Stomach (tissue), 9 donors: ENCODE results near the gene COMP. TPM values are rescaled to one million over a fixed set of nuclear protein-coding genes. Genes with fewer than 3 reads are reported as not detected.
A peak's percentile ranks its signal among the peaks of the same experiment; 100 is the strongest.

ENCODE experiments used
- DNase-seq, 2 donors: peaks; one replicate each; pipeline versions ENCODE4 v3.0.0 to v3.0.0-alpha.2; 2013 to 2019
- H3K27ac ChIP-seq, 5 donors: fragments of 200-600 bp in 4 of 5; sonication (generic) in 4 of 5; one replicate each; pipeline ENCODE4 v1.5.1; 2013 to 2019; ENCODE audit warnings: mild to moderate bottlenecking in 1 of 5, moderate library complexity in 1 of 5
- H3K27me3 ChIP-seq, 3 donors: fragments of 200-600 bp; sonication (generic); one replicate each; pipeline ENCODE4 v1.5.1; 2017 to 2019; ENCODE audit warnings: mixed run types in 1 of 3
- H3K36me3 ChIP-seq, 4 donors: fragments of 200-600 bp; sonication (generic); 1 replicate in 3 of 4; 2 replicates in 1 of 4; pipeline ENCODE4 v1.5.1; 2016 to 2019
- H3K4me1 ChIP-seq, 4 donors: fragments of 200-600 bp; sonication (generic); one replicate each; pipeline ENCODE4 v1.5.1; 2016 to 2019
- H3K4me3 ChIP-seq, 4 donors: fragments of 200-600 bp; sonication (generic) in 3 of 4; one replicate each; pipeline ENCODE4 v1.5.1; 2016 to 2019; ENCODE audit warnings: mild to moderate bottlenecking in 1 of 4
- H3K9me3 ChIP-seq, 4 donors: fragments of 200-600 bp; sonication (generic); one replicate each; pipeline ENCODE4 v1.5.1; 2016 to 2019
- EP300 ChIP-seq: sonication (generic); formaldehyde crosslinking; IDR thresholded peaks from one replicate; pipeline ENCODE4 v1.6.1; 2017; ENCODE audit warnings: antibody characterized with exemption
- POLR2A ChIP-seq, 4 donors: fragments of 450-650 bp; IDR thresholded peaks; one replicate each; pipeline ENCODE4 v1.6.1; 2016; ENCODE audit warnings: antibody characterized with exemption in 4 of 4, control low read depth in 2 of 4, mild to moderate bottlenecking in 1 of 4, moderate library complexity in 1 of 4
- POLR2AphosphoS5 ChIP-seq, 3 donors: sonication (generic); formaldehyde crosslinking; IDR thresholded peaks; one replicate each; pipeline ENCODE4 v1.6.1; 2016; ENCODE audit warnings: antibody characterized with exemption in 3 of 3
- WGBS, 5 donors: extraction: QIAGEN DNeasy Blood & Tissue Kit in 3 of 5; methylation state at CpG; one replicate each; pipeline versions ENCODE4 v1.1.5 to v1.1.7; 2013 to 2018; 5-methylcytosine and 5-hydroxymethylcytosine counted together
- intact Hi-C: fragments of 100-400 bp; cut with DNase I; formaldehyde crosslinking; loops from one replicate; pipeline ENCODE4 v1.15.1; 2023; ENCODE audit warnings: low total_unique reads
- polyA plus RNA-seq, 3 donors: library from polyadenylated mRNA; stranded (reverse); fragments of 200-250 nt; gene quantifications; one replicate each; pipeline ENCODE4 v1.2.3, GENCODE V29; 2013
- total RNA-seq, 5 donors: library from RNA; depleted of rRNA; stranded (reverse); fragments of >200 nt; gene quantifications; one replicate each; pipeline versions ENCODE4 v1.1.0 to v1.2.3, GENCODE V29; 2014 to 2016
- TF ChIP-seq, protein P1 (sequence below), 7 experiments: fragments of 450-650 bp in 4 of 7; fragments of 200-600 bp in 3 of 7; sonication (generic) in 3 of 7; IDR thresholded peaks; one replicate each; pipeline ENCODE4 v1.5.1; 2016 to 2019; ENCODE audit warnings: antibody characterized with exemption in 7 of 7, control low read depth in 2 of 7, mild to moderate bottlenecking in 1 of 7
- donor health status: healthy with polysubstance abuse.
- donor health status: Bipolar disorder and iron deficiency.
- donor health status: healthy.

COMP gene
- total and polyA plus RNA-seq, 8 donors, result 0.62 to 4.1 (median 1.6) TPM; not detected in 4

GRCh38 chr19:18792661-18793060, 1.6 kb upstream of the COMP start:
- H3K4me3 ChIP-seq, result no peak overlapping the region
- TF ChIP-seq POLR2A (IDR thresholded peaks at IDR 0.05), result no peak
- TF ChIP-seq POLR2AphosphoS5 (IDR thresholded peaks at IDR 0.05), result no peak
- TF ChIP-seq, protein P1, sequence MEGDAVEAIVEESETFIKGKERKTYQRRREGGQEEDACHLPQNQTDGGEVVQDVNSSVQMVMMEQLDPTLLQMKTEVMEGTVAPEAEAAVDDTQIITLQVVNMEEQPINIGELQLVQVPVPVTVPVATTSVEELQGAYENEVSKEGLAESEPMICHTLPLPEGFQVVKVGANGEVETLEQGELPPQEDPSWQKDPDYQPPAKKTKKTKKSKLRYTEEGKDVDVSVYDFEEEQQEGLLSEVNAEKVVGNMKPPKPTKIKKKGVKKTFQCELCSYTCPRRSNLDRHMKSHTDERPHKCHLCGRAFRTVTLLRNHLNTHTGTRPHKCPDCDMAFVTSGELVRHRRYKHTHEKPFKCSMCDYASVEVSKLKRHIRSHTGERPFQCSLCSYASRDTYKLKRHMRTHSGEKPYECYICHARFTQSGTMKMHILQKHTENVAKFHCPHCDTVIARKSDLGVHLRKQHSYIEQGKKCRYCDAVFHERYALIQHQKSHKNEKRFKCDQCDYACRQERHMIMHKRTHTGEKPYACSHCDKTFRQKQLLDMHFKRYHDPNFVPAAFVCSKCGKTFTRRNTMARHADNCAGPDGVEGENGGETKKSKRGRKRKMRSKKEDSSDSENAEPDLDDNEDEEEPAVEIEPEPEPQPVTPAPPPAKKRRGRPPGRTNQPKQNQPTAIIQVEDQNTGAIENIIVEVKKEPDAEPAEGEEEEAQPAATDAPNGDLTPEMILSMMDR (IDR thresholded peaks at IDR 0.05), result no peak
- no peak for TF ChIP-seq EP300
- no peak for DNase-seq
- H3K4me1 ChIP-seq, result peaks cover 33 to 44% (median 40%) of the 10 kb centered on the region in 4 donors
- H3K36me3 ChIP-seq, result no peaks in the 10 kb centered on the region
- intact Hi-C loops, result no loop called here
- no peak overlapping the region for H3K27ac ChIP-seq
- H3K9me3 ChIP-seq, result no peaks in the 10 kb centered on the region
- WGBS, 5 donors, result 73 to 92% (median 86%) methylated on average over 3 of the region's 3 CpGs
- H3K27me3 ChIP-seq, result peaks cover 32 to 100% (median 59%) of the 10 kb centered on the region in 3 donors

DNA sequence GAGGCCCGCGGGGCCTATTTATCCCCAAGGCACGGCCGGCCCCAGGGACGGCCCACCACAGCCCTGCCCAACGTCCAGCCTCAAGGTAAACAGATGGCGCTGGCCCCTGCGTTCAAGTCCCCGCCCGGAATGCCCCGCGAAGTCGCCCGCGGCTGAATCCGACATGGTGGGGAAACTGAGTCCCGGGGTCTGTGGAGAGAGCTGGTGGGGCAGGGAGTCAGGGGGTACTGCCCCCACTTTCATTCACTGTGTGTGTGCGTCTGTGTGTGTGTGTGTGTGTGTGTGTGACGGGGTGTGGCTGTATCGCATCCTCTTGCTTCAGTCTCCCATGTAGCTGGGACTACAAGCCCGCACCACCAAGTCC, 192 bp upstream of the COMP start:
- 18 to 41% (median 21%) methylated on average over 14 to 21 of the region's 21 CpGs for WGBS, 5 donors
- Histone ChIP-seq H3K4me3 (peak overlapping the region in 1 of 4 donors; percentile 50), H3K9me3 (no peaks in the 10 kb centered on the region), H3K4me1 (peaks cover 37 to 51% (median 44%) of the 10 kb centered on the region in 4 donors), H3K27me3 (peaks cover 36 to 100% (median 67%) of the 10 kb centered on the region in 3 donors), H3K36me3 (no peaks in the 10 kb centered on the region), H3K27ac (no peak overlapping the region)
- TF ChIP-seq POLR2A (IDR thresholded peaks at IDR 0.05), result no peak
- TF ChIP-seq EP300, result no peak
- TF ChIP-seq, protein P1 (IDR thresholded peaks at IDR 0.05), result no peak
- TF ChIP-seq POLR2AphosphoS5 (IDR thresholded peaks at IDR 0.05), result no peak
- intact Hi-C loops, result no loop called here
- DNase-seq, result no peak

DNA sequence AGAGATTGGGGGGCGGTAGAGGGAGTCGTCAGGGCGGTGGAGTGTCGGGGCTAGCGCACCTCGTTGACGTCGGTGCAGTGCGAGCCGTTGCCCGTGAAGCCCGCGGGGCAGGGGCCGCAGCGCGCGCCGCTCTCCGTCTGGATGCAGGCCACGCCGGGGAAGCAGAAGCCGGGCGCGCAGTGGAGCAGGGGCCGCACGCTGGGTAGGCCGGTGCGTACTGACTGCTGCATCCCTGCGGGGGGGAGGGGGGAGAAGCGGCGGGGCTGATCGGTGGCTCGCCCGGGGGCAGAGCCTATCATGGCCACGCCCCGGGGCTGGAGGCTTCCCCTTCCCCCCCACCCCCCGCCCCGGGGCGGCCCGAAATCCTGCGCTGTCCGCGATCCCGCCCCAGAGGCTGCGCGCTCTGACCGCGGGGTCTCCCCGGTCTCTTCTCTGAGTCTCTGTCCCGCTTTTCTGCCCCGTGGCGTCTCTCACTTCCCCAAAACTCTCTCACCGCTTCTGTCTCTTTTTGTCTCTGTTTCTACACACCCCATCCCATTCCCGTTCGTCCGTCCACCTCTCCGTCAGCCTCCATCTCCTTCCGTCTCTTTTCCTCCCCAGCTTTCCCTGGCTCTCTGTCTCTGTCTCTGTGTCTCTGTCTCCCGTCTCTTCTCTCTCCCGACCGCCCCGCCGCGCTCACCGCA, 1.1 kb downstream of the COMP start:
- peaks cover 42 to 56% (median 50%) of the 10 kb centered on the region in 4 donors for H3K4me1 ChIP-seq
- intact Hi-C loops, result no loop called here
- TF ChIP-seq, protein P1 (IDR thresholded peaks at IDR 0.05), result no peak
- no peak for TF ChIP-seq EP300
- no peak for TF ChIP-seq POLR2AphosphoS5 (IDR thresholded peaks at IDR 0.05)
- TF ChIP-seq POLR2A (IDR thresholded peaks at IDR 0.05), result no peak
- WGBS, 5 donors, result 1 to 4% (median 2%) methylated on average over 29 to 65 of the region's 65 CpGs
- DNase-seq, result peak in 1 of 2 donors; percentile 62
- H3K36me3 ChIP-seq, result no peaks in the 10 kb centered on the region
- H3K27ac ChIP-seq, result no peak overlapping the region
- peaks cover 39 to 100% (median 74%) of the 10 kb centered on the region in 3 donors for H3K27me3 ChIP-seq
- H3K9me3 ChIP-seq, result no peaks in the 10 kb centered on the region
- peak overlapping the region; percentile 23 to 50 (median 34) for H3K4me3 ChIP-seq

GRCh38 chr19:18789422-18789869, 1.7 kb downstream of the COMP start:
- TF ChIP-seq EP300 (no peak), POLR2AphosphoS5 (IDR thresholded peaks at IDR 0.05) (no peak), POLR2A (IDR thresholded peaks at IDR 0.05) (no peak)
- TF ChIP-seq, protein P1 (IDR thresholded peaks at IDR 0.05), result no peak
- DNase-seq, result peak in 1 of 2 donors; percentile 21
- H3K9me3 ChIP-seq, result no peaks in the 10 kb centered on the region
- peaks cover 39 to 100% (median 75%) of the 10 kb centered on the region in 3 donors for H3K27me3 ChIP-seq
- H3K36me3 ChIP-seq, result no peaks in the 10 kb centered on the region
- H3K4me3 ChIP-seq, result peak overlapping the region; percentile 23 to 50 (median 34)
- WGBS, 5 donors, result 3 to 5% (median 4%) methylated on average over 12 to 38 of the region's 38 CpGs
- H3K4me1 ChIP-seq, result peaks cover 44 to 59% (median 53%) of the 10 kb centered on the region in 4 donors
- H3K27ac ChIP-seq, result no peak overlapping the region
- intact Hi-C loops, result no loop called here
